GM19438 (cell line): Measurements from ENCODE around the gene SLC25A39.
"Not testable (repeated sequence)": the region's sequence is repeated elsewhere in the genome, so short reads cannot be mapped to it uniquely, and the experiment has no call there.

Experiments used
- ATAC-seq: cut with Tn5 transposase; IDR thresholded peaks from one replicate; pipeline ENCODE4 v1.9.1; 2021; ENCODE audit warnings: low read depth; ENCODE audit not compliant: unreplicated experiment

The SLC25A39 gene

GRCh38 chr17:44354582-44355561 is 30.2 kb upstream of the SLC25A39 start:
- ATAC-seq = no peak

- no peak for ATAC-seq
Observed at GRCh38 chr17:44353672-44354331, 29.2 kb upstream of the SLC25A39 start.

DNA sequence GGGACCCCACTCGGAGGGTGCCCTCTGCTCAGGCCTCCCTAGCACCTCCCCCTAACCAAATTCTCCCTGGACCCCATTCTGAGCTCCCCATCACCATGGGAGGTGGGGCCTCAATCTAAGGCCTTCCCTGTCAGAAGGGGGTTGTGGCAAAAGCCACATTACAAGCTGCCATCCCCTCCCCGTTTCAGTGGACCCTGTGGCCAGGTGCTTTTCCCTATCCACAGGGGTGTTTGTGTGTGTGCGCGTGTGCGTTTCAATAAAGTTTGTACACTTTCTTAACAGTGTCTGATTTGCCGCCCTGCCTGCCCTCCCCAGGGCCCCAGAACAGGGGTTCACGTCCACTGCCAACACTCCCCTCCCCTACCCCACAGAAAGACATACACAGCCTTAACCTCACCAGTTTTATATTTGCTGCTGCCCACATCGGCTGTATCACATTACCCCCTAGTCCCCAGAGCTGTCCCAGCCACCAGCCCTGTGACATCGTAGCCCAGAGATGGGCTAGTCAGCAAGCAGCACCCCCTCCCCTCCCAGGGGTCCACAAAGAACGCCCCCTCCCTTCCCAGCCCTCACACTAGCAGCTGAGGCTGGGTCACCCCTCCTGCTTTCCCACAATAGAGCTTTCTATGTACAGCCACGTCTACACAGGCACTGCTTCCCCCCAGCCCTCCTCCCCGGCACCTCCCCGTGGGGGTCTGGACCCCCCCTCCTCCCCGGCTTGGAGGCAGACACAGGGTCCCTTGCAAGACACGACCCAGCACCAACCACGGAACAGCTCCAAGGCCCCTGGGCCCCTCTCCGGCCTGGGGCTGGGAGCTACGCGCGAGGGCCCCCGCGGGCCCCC is 28.4 kb upstream of the SLC25A39 start:
- no peak for ATAC-seq

- no peak for ATAC-seq
Observed at GRCh38 chr17:44351961-44352827, 27.6 kb upstream of the SLC25A39 start.

GRCh38 chr17:44351464-44351863 is 26.8 kb upstream of the SLC25A39 start:
- ATAC-seq = no peak

DNA sequence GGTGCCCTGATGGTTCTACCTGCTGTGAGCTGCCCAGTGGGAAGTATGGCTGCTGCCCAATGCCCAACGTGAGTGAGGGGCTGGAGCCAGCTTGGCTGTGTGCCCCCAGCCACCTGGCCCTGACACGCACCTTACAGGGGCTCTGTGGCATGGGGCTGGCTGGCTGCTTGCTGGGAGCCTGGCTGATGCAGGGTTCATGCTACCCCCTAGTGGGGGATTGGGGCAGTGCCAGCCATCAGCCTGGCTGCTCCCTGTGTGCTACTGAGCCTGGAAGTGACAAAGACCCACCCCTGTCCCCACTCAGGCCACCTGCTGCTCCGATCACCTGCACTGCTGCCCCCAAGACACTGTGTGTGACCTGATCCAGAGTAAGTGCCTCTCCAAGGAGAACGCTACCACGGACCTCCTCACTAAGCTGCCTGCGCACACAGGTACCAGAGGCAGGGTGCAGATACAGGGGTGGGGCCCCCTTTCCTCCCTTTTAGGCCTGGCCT is 26.2 kb upstream of the SLC25A39 start:
- no peak for ATAC-seq

GRCh38 chr17:44349553-44350070 is 25.0 kb upstream of the SLC25A39 start:
- no peak for ATAC-seq

DNA sequence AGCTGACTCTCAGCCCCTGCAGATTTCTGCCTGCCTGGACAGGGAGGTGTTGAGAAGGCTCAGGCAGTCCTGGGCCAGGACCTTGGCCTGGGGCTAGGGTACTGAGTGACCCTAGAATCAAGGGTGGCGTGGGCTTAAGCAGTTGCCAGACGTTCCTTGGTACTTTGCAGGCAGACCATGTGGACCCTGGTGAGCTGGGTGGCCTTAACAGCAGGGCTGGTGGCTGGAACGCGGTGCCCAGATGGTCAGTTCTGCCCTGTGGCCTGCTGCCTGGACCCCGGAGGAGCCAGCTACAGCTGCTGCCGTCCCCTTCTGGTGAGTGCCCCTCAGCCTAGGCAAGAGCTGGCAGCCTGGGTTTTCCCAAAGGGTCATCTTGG is 24.4 kb upstream of the SLC25A39 start:
- ATAC-seq = no peak

GRCh38 chr17:44348234-44348987 is 23.8 kb upstream of the SLC25A39 start:
- ATAC-seq = peak; percentile 42

DNA sequence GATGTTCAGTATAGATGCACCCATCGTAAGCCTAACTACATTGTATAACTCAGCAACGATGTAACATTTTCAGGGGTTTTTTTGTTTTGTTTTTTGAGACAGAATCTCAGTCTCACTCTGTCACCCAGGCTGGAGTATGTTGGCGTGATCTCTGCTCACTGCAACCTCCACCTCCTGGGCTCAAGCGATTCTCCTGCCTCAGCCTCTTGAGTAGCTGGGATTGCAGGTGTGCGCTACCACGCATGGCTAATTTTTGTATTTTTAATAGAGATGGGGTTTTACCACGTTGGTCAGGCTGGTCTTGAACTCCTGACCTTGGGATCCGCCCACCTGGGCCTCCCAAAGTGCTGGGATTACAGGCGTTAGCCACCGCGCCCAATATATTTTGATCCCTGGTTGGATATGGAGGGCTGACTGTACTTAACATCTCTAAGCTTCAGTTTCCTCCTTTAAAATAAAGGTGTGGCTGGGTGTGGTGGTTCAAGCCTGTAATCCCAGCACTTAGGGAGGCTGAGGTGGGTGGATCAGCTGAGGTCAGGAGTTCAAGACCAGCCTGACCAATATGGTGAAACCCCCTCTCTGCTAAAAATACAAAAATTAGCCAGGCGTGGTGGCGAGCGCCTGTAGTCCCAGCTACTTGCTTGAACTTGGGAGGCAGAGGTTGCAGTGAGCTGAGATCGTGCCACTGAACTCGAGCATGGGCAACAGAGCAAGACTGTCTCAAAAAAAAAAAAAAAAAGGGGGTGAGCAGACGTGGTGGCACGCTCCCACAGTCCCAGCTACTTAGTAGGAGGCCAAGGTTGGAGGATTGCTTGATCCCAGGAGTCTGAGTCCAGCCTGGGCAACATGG is 22.8 kb upstream of the SLC25A39 start:
- peak; percentile 16 for ATAC-seq

GRCh38 chr17:44346064-44346844 is 21.6 kb upstream of the SLC25A39 start:
- no peak for ATAC-seq

GRCh38 chr17:44345454-44346026 is 20.9 kb upstream of the SLC25A39 start:
- ATAC-seq = no peak

DNA sequence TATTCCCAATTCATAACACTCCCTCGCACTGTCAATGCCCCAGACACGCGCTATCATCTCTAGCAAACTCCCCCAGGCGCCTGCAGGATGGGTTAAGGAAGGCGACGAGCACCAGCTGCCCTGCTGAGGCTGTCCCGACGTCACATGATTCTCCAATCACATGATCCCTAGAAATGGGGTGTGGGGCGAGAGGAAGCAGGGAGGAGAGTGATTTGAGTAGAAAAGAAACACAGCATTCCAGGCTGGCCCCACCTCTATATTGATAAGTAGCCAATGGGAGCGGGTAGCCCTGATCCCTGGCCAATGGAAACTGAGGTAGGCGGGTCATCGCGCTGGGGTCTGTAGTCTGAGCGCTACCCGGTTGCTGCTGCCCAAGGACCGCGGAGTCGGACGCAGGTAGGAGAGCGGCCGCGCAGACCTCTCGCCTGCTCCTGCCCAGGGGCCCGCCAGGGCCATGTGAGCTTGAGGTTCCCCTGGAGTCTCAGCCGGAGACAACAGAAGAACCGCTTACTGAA is 20.4 kb upstream of the SLC25A39 start, which contains the start of gene GRN:
Gene GRN, plus strand, starts transcription at position 364 of the 515 bp plus-strand sequence. CDS start 3,863 bp downstream, outside the sequence.
- peak; percentile 48 for ATAC-seq

DNA sequence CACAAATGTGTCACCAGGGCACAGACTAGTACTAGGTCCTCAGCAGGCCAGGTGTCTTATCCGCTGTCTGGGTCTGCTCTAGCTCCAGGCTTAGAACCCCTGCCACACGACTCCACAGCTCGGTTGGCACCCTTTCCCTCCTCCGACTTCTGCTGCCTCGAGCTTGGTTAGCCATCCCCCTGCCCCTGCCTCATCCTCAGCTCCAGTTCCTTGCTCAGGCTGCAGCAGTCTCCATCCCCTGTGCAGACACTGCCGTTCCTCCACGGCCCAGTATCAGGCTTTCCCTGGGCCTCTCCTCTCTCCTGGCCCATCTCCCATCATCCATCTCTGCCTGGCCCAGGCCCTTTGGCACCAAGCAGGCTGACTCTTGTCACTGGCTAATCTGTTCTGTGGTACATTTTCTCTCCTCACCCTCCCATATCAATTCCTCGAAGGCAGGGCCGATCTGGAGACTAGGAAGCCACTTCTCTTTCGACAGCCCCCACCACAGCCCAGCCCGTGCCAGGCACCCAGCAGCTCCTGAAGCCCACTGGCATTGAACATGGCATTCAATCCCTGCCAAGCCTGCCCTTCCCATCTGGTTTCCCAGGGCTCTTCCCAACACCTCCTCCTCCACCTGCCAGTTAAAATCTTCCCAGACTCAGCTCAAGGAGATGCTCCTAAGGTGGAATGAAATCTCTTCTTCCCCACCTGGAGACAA is 19.0 kb upstream of the SLC25A39 start:
- ATAC-seq = no peak

DNA sequence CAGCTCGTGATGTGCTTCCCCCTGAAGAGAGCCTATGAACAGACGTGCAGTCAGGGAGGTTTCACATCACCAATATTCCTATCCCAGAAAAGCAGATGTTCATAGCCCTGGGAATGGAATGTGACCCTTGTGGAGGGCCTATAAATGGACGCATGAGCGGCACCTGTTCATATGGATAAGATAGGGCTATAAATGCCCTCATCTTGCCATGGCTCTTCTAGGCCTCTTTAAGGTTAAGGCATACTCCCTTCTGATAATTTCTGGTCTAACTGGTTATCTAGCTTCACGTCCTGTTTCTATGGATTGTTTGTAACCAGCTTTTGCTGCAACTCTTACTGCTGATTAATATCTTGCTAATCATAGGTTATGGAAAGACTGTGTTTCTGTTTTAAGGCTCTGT is 15.9 kb upstream of the SLC25A39 start:
- ATAC-seq = not testable (repeated sequence)

- no peak for ATAC-seq
Observed at GRCh38 chr17:44338702-44339101, 14.1 kb upstream of the SLC25A39 start.
